ENCODE results near the gene NECAB3. TPM values are rescaled to one million over a fixed set of nuclear protein-coding genes. Genes with fewer than 3 reads are reported as not detected.

The NECAB3 gene
- total RNA-seq, 1 donor from 2014 or later: 27.8 TPM

DNA sequence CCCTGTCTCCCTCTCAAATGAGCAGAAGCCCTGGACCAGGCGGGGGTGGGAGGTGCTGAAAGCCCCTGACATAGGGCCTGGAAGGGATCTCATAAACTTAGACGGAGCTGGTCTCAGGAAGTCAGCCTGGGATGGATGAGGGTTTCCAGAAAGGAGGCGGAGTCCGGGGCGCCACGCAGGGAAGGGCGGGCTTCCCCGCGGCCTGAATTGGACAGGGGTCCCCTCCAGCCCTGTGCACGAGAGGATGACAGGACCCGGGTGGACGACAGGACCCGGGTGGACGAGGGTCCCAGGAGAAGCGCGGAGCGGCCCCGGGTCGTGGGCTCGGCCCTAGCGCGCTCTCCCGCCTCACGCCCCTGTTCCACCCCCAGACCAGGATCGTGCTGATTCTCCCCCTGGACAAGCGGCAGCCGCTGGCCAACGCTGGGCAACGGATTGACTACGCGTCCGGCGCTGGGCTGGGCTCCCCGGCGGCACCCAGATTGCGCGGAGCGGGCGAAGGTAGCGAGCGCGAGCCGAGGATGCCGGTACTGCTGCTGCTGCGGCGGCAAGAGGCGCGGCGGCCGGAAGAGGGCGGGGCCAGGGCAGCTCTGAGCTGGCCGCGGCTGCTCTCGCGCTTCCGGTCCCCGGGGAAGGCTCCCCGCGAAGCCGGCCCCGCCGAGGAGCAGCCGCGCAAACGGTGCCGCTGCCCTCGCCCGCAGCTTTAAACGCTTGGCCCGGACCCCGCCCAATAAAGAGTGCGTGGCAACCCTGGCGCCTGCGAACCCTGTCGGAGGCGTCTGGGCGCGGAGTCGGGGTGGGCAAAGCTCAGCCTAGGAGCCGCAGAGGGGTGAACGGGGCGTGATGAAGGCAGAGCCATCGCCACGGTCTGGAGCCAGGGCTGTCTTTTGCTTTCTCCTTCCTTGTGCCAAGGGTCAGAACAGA is 10.8 kb downstream of the NECAB3 start:
- DNase-seq: peak; percentile 73

DNA sequence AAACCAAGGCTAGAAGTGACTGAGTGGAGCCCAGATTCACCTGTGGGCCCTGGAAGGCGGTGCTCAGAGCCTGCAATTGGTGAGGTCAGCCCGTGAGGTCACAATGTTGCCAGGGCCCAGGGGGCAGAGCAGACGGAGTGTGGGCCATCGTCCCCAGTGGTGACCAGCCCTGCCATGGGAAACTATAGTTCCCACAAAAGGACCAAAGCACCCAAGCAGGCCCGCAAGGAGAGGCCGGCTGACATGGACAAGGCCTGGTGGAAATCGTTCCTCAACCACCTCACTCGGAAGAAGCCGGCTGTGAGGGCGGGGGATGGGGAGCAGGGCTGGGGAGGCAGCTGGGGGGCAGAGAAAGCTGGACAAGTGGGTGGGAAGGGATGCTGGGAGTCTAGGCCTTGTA is 12.1 kb downstream of the NECAB3 start, which contains the start of gene C20orf144:
TSS of gene C20orf144 (plus strand) at position 156 of the 400 bp plus-strand sequence. CDS start at position 175, 19 bp downstream.
- no peak for DNase-seq

DNA sequence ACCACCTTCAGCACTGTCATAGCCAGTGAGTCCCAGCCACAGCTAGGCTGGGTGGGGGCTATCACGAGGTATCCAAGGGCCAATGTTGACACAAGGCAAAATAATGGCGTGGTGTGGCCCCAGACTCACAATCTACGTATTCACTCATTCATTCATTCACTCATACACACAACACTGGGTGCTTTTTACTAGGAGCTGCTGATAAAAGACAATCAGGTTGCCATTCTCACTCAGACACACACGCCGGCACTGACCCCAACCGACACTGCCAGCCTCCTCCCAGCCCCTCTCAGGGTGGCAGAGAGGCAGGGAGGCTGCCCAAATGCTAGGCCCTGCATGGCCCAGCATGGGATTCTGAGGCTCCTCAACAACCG is 13.6 kb downstream of the NECAB3 start:
- no peak for DNase-seq

DNA sequence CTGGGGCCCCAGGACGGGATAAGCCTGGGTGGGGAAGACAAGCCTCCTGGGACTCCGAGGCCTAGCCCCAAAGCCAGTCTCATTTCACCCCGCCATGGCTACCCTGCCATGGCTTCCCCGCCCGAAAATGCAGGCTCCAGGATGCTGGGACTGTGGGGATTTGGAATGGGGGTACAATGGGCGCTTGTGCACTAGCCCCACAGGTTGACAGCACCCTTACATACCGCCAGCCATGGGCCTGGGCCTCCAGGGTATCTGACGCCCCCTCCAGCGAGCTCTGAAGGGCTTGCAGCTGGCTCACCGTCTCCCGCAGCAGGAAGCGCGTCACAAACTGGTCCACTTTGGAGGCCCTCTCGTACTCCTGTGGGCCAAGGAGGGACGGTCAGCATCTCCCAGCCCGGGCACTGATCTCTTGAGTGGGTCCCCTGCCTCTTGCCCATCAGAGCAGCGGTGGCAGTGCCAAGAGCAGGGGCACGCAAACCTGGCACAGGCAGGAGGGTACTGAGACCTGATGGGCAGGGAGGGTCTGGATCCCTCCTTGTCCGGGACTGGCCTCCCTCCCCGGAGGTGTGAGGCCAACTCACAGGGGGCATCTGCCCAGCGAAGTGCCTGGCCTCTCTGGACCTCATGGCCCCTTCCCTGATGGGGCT is 14.1 kb downstream of the NECAB3 start:
- DNase-seq: no peak

DNA sequence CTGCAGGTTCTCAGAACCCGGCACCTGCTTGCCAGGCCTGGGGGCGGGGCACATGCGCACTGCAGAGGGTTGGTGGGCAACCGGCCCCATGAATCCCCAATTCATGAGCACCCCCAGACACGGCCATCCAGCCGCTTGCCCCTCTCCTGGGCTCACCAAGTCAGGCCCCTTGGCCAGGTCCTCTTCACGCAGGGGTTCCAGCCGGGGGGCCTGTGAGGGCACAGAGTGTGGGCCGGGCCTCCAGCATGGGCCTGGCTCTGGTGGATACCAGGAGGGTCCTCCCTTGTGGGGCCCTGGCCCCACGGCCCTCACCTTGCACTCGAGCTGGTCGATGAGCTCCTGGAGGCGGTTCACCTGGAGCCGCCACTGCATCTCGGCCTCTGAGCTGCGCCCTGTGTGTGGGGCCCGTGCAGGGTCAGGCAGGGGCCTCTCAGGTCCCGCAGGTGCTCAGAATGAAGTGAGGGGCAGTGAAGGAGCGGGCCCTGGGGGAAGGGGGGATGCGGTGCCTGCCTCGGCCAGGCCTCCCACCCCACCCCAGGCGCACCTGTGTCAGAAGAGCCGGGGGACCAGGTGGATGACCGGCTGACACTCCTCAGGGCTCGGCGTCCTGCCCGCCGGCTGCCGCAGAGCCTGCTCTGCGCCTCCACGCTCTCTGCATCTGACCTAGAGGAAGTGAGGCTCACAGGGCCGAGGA is 14.7 kb downstream of the NECAB3 start:
- DNase-seq: no peak

DNA sequence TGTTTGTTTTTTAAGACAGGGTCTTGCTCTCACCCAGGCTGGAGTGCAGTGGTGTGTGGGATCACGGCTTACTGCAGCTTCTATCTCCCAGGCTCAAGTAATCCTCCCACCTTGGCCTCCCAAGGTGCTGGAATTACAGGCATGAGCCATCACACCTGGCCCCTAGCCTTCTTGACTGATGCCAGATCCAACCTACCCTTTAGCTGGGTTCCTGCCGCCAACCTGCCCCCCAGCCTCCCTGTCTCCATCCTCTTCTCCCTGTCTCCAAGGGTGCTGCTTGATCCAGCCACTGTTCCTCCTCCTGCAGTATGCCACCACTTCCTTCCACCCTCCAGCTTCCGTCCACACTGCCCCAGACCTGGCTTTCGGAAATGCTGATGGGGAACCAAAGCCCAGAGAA is 15.3 kb downstream of the NECAB3 start:
- DNase-seq: no peak

DNA sequence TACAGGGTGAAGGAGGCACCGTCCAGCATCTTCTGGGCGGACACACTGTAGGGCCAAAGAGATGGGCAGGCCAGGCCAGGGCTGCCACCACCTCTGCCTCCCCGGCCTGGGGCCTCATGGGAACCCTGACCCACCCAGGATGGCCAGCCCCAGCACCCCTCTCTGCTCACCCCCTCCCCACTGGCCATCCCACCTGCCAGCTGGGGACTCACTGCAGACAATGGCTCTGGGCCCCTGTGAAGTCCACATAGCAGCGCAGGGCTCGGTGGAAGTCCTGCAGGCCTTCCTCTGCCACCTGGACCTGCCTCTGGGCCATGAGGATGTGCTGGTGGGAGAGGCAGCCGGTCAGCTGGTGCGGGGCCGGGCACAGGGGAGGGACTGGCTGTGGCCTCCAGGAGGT is 15.7 kb downstream of the NECAB3 start:
- no peak for DNase-seq

DNA sequence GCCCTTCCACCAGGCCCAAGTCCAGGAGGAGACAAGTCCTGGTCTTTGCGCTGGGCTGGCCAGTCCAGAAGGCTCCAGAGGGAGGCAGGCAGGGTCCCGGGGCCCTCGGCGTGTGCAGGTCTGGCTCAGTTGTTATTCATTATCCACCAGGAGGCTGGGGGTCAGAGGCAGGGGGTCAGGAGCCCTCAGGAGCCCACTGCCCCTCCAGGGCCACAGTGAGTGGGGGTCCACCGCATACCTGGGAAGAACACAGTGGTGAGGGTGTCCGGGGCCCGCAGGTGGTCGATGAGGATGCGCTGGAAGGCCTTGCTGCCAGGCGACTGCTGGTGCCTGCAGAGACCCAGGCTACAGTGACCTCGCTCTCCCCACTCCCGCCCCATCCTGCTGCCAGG is 16.5 kb downstream of the NECAB3 start:
- no peak for DNase-seq

DNA sequence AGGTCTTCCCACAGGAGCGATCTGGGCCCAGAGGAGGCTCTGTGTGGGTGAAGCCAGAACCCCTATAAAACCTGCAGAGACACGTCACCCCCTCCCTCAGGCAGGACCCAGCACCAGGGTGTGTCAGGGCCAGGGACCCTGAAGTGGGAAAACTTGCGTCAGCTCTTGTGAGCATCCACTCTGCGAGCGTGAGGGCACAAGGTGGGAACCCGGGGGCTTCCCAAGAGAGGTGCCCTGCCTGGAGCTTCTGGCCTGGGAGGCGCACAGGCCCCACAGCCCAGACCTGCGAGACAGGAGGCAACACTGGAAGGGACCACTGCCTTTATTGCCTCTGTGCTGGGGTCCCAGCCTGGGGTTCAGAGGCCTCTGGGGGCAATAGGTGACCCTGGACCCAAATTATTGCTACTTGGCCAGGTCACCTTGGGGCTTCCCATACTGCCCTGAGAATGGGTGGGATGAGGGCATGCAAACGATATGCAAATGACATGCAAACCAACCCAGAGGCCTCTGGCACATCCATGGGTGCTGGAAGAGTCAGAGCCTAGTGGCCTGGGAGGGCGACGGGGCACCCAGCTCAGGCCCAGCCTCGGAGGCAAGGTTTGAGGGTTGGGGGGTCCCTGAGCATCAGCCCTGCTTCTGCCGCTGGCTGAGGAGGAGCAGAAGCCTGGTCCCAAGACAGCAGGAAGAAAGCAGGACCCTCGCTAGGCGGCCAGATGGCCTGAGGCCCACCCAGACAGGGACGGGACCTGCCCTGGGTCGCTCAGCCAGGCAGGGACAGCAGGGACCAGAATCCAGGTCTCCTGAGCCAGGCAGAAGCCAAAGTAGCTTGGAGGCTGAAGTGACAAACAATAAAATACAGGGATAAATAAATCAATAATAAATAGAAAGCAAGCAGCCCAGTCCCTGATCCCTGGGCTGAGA is 17.2 kb downstream of the NECAB3 start:
- no peak for DNase-seq

DNA sequence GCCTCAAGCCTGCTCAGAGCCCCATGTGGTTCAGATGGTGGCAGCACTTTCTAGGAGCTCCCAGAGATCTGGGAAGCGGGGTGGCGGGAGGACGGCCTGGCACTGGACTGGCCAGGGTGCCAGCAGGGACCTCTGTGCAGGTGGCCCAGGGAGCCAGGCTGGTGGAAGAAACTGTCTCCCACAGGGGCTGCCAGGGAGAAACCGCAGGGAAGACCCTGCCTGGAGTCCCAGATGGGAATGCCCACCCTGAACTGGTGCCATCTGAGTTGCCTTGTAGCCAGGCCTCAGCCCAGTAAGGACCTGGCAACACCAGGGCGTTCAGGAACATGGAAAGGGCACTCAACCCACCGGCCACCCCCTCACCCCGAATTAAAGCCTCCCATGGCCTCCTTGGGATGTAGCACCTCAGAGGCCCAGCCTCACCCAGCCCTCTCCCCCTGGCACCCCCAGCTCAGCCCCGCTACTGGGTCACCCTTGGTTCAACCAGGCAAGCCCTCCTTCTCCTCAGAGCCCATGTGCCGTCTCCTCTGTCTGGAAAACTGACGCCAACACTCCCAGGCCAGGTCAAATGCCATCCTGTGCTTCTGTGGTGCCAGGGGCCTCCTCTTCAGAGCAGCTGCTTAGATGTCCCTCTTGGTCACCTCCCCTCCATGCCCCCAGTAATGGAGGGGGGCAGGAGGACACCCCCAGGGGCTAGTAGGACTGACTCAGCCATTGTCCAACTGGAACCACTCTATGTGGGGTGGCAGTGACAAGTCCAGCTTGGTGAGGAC is 18.0 kb downstream of the NECAB3 start:
- DNase-seq: no peak

DNA sequence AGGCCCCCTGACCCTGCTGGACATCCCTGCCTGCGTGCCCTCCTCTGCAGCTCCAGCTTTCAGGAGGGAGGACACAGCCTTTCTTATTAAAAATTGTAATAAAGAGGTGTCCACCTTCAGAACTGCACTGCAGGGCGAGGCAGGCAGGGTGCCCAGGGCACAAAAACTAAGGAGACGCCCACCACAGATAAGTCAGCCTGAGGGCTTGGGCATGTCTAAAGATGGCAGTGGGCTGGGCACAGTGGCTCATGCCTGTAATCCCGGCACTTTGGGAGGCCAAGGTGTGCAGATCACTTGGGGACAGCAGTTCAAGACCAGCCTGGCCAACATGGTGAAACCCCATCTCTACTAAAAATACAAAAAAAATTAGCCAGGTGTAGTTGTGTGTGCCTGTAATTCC is 19.1 kb downstream of the NECAB3 start:
- DNase-seq: no peak

DNA sequence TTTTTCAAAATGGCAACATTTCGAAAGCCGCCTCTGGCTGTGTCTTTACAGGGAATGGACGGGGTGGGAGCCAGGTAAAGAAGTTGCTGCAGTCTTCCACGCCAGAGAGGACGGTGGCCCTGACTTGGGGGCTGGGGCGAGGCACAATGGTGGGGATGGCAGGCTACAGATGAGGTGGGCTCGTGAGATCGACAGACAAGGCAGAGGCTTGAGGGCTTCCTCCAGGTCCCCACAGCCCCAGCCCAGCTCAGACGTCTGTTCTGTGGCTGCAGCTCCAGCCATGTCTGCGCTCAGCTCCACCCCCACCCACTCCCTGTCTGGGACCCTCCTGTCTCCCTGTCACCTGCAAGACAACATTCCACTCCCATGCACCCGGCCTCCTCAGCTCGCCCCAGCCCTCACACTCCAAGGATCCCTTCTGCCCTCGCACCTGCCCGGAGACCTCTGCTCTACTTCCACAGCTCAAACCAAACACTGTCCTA is 19.5 kb downstream of the NECAB3 start:
- DNase-seq: no peak

DNA sequence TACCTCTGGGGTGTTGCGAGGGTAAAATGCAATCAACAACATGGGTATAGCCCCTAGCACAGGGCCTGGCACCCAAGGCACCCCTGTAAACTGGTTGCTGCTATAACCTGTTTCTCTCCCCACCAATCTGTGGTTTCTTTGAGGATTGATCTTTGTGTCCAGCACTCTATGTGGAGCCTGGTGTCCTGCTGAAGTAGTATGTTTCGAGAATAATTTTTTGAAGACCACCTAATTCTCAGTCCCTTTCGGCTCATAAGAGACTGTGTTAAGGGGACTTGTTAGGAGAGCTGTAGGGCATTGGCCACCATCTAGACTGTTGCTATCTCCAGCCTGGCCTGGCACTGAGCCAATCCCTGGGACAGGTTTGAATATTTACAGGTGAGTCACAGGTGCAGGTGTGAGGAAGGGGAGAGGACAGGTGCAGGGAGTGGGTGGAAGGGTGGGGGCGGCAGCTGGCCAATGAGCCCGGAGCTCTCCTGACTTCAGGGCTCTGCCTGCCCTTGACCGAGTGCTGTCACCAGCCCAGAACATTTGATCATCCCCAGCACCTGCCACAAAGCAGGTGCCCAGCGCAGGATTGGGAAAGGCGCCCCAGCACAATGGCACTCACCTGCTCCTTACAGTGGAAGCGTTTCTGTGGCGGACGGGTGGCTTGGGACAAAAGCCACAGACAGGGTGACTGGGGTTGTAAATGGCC is 20.2 kb downstream of the NECAB3 start:
- DNase-seq: no peak

DNA sequence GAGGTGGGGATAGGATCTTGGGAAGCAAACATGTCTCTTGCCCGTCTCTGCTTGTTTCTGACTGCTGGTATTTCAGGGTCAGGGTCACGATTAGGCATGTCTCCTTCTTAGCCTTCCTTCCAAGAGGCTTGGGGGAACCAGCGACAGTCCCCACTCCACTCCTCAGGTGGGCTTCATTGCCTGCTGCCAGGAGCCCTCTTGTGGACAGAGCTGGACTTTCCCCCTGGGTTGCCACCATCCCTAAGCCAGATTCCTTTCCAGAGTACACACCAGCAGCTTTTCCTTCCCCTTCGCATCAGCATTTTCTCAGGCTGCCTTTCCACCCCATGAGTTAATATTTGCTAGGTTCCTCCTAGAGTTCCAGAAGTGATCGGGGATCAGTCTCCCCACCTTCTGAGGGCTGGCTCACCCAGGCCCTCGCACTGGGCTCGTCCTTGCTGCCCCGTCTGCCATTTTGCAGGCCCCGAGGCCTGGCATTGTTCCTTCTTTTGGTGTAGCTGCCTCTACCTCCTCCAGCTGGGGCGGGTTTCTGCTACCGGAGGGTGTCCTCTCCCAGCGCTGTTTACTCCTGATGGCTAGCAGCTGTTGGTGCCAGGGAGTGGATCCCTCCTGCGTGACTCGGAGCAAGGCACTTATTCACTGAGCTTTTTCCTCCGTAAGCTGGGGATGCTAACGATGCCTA is 20.9 kb downstream of the NECAB3 start:
- peak; percentile 34 for DNase-seq

DNA sequence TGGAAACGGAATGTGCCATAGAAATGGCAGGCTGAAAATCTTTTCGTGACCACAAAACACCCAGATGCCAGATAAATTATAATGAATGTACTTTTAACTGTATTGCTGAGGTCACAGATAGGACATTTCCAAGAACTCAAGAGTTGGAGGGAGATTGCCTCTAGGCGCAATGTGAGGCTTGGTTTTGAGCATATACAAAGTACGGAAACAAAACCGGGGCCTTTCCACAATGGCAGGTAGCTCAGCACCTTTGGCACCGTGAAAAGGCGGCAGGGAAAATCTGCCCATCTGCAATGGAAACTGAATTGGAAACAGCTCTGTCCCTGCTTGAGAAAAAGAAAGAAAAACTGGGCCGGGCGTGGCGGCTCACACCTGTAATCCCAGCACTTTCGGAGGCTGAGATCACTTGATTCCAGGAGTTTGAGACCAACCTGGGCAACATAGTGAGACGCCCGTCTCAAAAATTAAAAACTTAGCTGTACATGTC is 22.6 kb downstream of the NECAB3 start:
- no peak for DNase-seq

DNA sequence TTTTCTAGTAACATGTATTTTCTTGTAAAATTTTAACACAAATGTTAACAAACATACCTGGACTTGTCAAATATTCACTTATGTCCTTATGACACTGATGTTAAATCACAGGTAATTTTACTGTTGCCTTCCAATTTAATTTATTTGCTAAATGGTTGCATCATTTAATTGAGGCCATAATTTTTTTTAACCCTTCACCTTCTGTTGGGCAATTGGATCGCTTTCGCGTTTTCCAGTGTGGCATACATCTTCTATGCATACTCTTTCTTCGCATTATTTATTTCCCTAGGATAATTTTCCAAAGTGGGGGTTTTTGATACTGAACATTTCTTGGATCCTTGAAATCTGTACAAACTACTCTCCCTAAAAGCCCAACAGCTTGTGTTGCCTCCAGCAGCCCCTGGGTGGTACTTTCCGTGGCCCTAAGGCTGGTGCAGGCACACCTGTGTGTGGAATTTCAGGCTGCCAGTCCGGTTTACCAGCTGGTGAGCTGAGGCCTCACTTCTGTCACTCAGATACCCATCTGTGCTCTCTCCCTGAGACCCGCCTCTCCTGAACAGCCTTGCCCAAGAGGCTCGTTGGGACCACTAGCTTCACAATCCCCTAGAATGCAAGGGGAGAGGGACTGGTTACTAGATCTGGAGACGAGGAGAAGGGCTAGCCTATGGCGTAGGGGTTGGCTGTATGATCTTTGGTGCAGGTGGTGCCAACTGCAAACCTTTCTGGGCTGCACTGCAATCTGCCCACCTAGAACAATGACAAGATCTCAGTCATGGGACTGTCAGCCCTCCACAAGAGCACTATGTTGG is 23.3 kb downstream of the NECAB3 start:
- no peak for DNase-seq

DNA sequence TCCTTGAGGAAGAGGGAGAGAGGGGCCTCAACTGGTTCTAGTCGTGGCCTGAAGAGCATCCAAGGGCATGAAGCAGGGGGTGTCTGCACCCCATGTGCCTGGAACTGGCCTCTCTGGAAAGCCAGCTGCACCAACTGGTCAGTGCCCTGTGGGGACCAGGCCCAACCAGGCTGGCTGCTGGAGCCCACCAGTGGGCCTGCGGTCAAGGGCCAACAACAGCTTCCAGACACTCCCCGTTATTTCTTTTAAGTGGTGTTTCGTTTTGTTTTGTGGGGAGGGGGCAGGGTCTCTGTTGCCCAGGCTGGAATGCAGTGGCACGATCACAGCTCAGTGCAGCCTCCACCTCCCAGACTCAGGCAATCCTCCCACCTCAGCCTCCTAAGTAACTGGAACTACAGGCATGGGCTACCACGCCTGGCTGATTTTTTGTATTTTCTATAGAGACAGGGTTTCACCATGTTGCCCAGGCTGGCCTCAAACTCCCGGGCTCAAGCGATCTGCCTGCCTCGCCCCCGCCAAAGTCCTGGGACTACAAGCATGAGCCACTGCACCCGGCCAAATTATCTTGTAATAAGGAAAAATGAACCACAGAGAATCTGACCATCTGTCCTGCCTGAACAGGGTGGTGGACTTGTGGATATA is 24.0 kb downstream of the NECAB3 start:
- no peak for DNase-seq

DNA sequence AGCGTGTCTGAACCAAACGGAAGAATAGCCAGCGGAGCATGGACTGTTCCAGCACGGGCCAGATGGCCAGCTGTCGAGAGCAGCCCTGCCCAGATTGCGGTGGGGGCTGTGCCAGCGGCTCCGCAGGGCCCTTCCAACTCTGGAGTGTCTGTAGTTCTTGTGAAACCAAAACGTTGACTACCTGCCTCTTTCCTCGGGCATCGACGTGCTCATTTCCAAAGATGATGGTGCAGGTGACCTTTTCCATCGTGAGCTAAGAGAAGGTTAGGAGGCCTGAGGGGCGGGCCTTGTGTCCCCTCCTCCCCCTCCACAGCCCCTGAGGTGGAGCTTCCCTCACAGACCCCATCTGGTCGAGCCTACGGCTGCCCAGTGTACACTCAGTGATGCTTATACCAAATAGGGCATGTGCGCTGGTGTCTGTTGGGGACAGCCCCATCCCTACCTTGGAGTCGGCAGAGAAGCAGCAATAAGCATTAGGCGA is 25.0 kb downstream of the NECAB3 start:
- no peak for DNase-seq

Data from occipital lobe (tissue), 2 donors.